ENCODE results near the gene PTPRE. TPM values are rescaled to one million over a fixed set of nuclear protein-coding genes. Genes with fewer than 3 reads are reported as not detected.

The PTPRE gene
- total RNA-seq, 1 experiment from 2014 or later, result 7.9 TPM

GRCh38 chr10:127968027-127968441 lies 61.1 kb downstream of the PTPRE start:
- no peak for DNase-seq
- H3K79me2 ChIP-seq (ENCODE audit: low read depth), result no peaks in the 10 kb centered on the region
- no peak overlapping the region for H3K27ac ChIP-seq
- H3K27me3 ChIP-seq (ENCODE audit: insufficient read depth, low read depth), result no peaks in the 10 kb centered on the region
- H4K20me1 ChIP-seq (ENCODE audit: insufficient read depth), result no peaks in the 10 kb centered on the region
- intact Hi-C loops (cut with micrococcal nuclease; ENCODE audit: unreplicated experiment), result no loop called here
- no peak overlapping the region for H3K4me2 ChIP-seq
- H3K36me3 ChIP-seq (ENCODE audit: low read depth), result no peaks in the 10 kb centered on the region
- no peaks in the 10 kb centered on the region for H3K4me1 ChIP-seq (replicated peaks; ENCODE audit: insufficient read depth)
- BruUV-seq (replicated peaks), result no TSS peak
- no peaks in the 10 kb centered on the region for H3K9me3 ChIP-seq (ENCODE audit: insufficient read depth, low read depth)
- no peak overlapping the region for H2AFZ ChIP-seq
- H3F3A ChIP-seq (ENCODE audit: insufficient read depth, low read depth), result no peaks in the 10 kb centered on the region
- ChIA-PET CTCF (no interaction called here), POLR2A (ENCODE audit: unreplicated experiment) (no interaction called here)
- TF ChIP-seq EZH2 (IDR thresholded peaks at IDR 0.05; ENCODE audit: low read depth), result no peak
- TF ChIP-seq, protein P1, sequence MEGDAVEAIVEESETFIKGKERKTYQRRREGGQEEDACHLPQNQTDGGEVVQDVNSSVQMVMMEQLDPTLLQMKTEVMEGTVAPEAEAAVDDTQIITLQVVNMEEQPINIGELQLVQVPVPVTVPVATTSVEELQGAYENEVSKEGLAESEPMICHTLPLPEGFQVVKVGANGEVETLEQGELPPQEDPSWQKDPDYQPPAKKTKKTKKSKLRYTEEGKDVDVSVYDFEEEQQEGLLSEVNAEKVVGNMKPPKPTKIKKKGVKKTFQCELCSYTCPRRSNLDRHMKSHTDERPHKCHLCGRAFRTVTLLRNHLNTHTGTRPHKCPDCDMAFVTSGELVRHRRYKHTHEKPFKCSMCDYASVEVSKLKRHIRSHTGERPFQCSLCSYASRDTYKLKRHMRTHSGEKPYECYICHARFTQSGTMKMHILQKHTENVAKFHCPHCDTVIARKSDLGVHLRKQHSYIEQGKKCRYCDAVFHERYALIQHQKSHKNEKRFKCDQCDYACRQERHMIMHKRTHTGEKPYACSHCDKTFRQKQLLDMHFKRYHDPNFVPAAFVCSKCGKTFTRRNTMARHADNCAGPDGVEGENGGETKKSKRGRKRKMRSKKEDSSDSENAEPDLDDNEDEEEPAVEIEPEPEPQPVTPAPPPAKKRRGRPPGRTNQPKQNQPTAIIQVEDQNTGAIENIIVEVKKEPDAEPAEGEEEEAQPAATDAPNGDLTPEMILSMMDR (conservative IDR thresholded peaks at IDR 0.05), result no peak
- no peak overlapping the region for H3K4me3 ChIP-seq
- no peaks in the 10 kb centered on the region for H3K9me2 ChIP-seq (ENCODE audit: insufficient read depth)

GRCh38 chr10:127968659-127969058 lies 61.8 kb downstream of the PTPRE start:
- TF ChIP-seq, protein P1 (conservative IDR thresholded peaks at IDR 0.05), result no peak
- TF ChIP-seq EZH2 (IDR thresholded peaks at IDR 0.05; ENCODE audit: low read depth), result no peak
- BruUV-seq (replicated peaks), result no TSS peak
- intact Hi-C loops (cut with micrococcal nuclease; ENCODE audit: unreplicated experiment), result no loop called here
- ChIA-PET POLR2A (ENCODE audit: unreplicated experiment) (no interaction called here), CTCF (interaction anchor here (0.7 kb wide), 1 partner anchor 22 kb away, joined by 4 read pairs; no protein-coding TSS in a partner anchor)
- Histone ChIP-seq H3K27ac (no peak overlapping the region), H3K27me3 (ENCODE audit: insufficient read depth, low read depth) (no peaks in the 10 kb centered on the region), H3K9me2 (ENCODE audit: insufficient read depth) (no peaks in the 10 kb centered on the region), H3F3A (ENCODE audit: insufficient read depth, low read depth) (no peaks in the 10 kb centered on the region), H2AFZ (no peak overlapping the region), H3K79me2 (ENCODE audit: low read depth) (no peaks in the 10 kb centered on the region), H3K9me3 (ENCODE audit: insufficient read depth, low read depth) (no peaks in the 10 kb centered on the region), H3K4me1 (replicated peaks; ENCODE audit: insufficient read depth) (no peaks in the 10 kb centered on the region), H4K20me1 (ENCODE audit: insufficient read depth) (no peaks in the 10 kb centered on the region), H3K4me2 (no peak overlapping the region), H3K4me3 (no peak overlapping the region), H3K36me3 (ENCODE audit: low read depth) (no peaks in the 10 kb centered on the region)
- DNase-seq, result no peak

- H3F3A ChIP-seq (ENCODE audit: insufficient read depth, low read depth), result no peaks in the 10 kb centered on the region
- no peaks in the 10 kb centered on the region for H3K79me2 ChIP-seq (ENCODE audit: low read depth)
- no peaks in the 10 kb centered on the region for H4K20me1 ChIP-seq (ENCODE audit: insufficient read depth)
- DNase-seq, result no peak
- H3K4me1 ChIP-seq (replicated peaks; ENCODE audit: insufficient read depth), result peaks cover 4% of the 10 kb centered on the region
- no peaks in the 10 kb centered on the region for H3K27me3 ChIP-seq (ENCODE audit: insufficient read depth, low read depth)
- H3K9me3 ChIP-seq (ENCODE audit: insufficient read depth, low read depth), result no peaks in the 10 kb centered on the region
- intact Hi-C loops (cut with micrococcal nuclease; ENCODE audit: unreplicated experiment), result no loop called here
- no peaks in the 10 kb centered on the region for H3K9me2 ChIP-seq (ENCODE audit: insufficient read depth)
- ChIA-PET CTCF (no interaction called here), POLR2A (ENCODE audit: unreplicated experiment) (no interaction called here)
- no peak overlapping the region for H3K4me3 ChIP-seq
- H3K27ac ChIP-seq, result no peak overlapping the region
- H3K36me3 ChIP-seq (ENCODE audit: low read depth), result no peaks in the 10 kb centered on the region
- no peak for TF ChIP-seq EZH2 (IDR thresholded peaks at IDR 0.05; ENCODE audit: low read depth)
- TF ChIP-seq, protein P1 (conservative IDR thresholded peaks at IDR 0.05), result no peak
- BruUV-seq (replicated peaks), result no TSS peak
- H2AFZ ChIP-seq, result no peak overlapping the region
- no peak overlapping the region for H3K4me2 ChIP-seq
Measured at GRCh38 chr10:127971101-127971946, 64.4 kb downstream of the PTPRE start.
